HG02870 (cell line): Measurements from ENCODE around the gene RIMS1.
"Not testable (repeated sequence)": the region's sequence is repeated elsewhere in the genome, so short reads cannot be mapped to it uniquely, and the experiment has no call there.

Experiments used
- ATAC-seq: cut with Tn5 transposase; IDR thresholded peaks from one replicate; pipeline ENCODE4 v1.9.1; 2021; ENCODE audit warnings: mild to moderate bottlenecking, moderate library complexity; ENCODE audit not compliant: unreplicated experiment

RIMS1 gene

DNA sequence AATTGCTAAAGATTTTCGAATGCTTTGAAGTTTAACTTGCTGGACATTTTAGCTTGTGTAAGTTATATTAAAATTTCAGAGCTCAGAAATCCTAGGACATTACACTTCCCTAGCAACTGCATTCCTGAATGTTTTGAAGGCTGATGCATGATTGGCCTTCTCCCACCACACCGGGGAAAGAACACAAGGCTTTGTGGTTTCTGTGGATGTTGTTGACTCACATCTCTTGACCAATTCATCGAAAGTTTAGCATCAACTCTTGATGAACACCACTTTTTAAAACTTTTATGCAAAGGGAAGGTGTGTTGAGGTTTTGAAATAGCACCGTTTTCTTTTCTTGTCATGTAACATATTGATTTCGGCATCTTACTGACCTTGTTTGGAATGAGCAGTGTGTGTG, 81.1 kb downstream of the RIMS1 start:
- no peak for ATAC-seq

GRCh38 chr6:71977884-71978283, 91.5 kb downstream of the RIMS1 start:
- no peak for ATAC-seq

- no peak for ATAC-seq
These were observed 93.6 kb downstream of the RIMS1 start for GRCh38 chr6:71979911-71980310.

DNA sequence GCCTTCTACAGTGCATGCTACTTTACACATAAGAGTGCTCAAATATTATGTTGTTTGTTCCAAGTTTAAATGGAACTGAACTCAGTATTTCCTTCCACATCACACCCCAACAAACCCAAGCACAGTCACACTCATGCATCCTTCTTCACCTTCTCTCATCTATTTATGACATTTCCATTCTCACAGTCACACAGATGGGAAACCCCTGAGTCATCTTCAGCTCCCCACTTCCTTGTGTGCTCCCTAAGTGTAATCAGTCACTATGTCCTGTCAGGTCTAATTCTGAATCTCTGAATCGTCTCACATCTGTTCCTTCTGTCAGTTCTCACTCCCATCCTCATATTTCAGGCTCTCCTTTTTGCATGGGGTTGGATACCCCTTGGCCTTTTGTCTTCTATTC, 96.0 kb downstream of the RIMS1 start:
- peak; percentile 95 for ATAC-seq

DNA sequence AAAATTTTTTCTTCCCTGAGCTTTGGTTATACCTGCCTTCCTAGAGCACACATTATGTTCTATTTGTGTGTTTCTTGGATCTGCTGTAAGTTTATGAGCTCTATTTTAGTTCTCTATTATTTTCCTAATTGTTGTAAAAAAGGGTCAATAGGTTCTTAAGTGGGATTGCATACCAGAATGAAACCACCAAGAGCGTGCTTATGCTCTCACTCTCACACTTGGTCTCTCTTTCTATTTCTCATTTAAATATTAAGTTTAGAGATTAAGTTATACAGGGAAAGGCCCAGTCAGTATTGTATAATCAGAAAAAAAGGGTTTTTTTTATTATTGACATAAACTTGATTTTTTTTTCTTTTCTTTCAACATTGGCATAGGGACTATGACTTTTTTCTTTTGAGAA, 96.8 kb downstream of the RIMS1 start:
- ATAC-seq = no peak

- no peak for ATAC-seq
These were observed 108.4 kb downstream of the RIMS1 start for GRCh38 chr6:71994705-71995271.

DNA sequence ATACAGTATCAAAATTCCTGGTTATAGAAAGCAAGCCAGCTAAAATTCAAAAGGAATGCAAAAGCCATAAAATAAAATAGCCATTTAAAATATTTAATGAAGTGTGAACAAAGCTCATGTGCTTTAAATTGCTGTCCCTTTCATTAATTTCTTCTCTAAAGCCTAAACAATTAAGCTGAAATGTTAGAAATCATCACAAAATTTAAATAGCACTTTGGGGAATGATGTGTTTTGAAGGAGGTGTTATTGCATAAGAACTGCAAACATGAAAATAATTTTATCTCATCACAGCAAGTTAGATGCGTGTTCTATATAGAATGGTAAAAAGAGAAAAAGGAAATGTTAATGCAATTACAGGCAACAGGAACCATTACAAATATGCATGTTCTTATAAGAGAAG, 111.0 kb downstream of the RIMS1 start:
- ATAC-seq = no peak

- ATAC-seq = no peak
These were observed 116.1 kb downstream of the RIMS1 start for GRCh38 chr6:72002415-72002814.

DNA sequence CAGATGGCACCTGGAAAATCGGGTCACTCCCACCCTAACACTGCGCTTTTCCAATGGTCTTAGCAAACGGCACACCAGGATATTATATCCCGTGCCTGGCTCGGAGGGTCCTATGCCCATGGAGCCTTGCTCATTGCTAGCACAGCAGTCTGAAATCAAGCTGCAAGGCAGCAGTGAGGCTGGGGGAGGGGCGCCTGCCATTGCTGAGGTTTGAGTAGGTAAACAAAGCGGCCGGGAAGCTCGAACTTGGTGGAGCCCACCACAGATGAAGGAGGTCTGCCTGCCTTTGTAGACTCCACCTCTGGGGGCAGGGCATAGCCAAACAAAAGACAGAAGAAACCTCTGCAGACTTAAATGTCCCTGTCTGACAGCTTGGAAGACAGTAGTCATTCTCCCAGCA, 120.2 kb downstream of the RIMS1 start:
- ATAC-seq = not testable (repeated sequence)

- no peak for ATAC-seq
These were observed 136.5 kb downstream of the RIMS1 start for GRCh38 chr6:72022830-72023229.

DNA sequence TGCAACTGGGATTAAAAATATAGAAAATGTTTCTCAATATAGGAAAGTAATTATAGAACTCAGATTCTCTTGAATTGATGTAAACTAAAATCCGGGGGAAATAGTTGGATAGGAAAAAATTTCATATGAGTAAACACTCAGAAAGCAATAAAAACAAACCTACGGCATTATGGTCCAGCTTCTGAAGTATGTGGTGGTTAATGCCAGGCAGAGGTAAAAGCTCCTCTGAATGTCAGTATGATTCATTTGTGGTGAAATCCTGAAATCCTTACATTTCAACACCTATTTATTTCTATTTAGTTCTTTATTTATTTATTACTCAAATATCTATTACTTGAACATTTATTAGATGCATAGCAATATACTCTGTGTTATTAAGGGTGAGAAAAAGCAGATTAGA, 145.1 kb downstream of the RIMS1 start:
- no peak for ATAC-seq

- ATAC-seq = no peak
These were observed 145.7 kb downstream of the RIMS1 start for GRCh38 chr6:72032086-72032485.

DNA sequence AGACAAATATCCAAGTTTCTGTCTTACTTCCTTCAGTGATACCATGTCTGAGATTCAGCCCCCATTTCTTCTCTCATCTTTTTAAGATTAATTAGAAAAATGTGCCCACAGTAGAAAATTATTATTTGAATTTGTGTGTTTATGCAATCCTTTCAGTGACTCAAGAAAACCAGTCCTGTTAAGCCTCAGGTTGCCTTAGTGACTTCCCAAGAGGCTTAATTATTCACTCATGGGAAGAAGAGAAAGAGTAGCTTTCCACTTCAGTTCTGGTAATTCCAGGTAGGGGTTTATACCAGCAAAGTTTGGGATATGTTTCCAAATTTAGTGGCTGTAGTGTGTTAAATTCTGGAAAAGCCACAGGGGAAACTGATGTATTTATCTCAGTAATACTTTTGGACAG, 149.1 kb downstream of the RIMS1 start:
- ATAC-seq = no peak

DNA sequence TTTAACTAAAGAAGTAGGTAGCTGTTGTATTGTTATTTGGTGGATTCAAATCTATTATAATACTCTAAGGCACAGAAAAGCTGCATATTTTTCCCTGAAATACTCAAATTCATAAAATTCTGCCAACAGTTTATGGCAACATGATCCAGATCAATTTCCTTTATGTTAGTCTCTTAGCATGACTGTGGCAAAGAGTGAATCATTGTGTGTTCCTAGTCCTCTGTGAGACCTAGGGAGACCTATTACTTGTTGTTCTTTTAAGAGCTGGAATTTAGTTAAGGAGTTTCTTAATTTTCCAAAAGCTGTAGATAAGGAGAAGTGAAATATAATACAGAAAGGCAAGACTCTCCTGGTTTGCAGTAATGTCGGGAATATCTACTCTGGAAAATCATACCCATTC, 149.6 kb downstream of the RIMS1 start:
- ATAC-seq = no peak

DNA sequence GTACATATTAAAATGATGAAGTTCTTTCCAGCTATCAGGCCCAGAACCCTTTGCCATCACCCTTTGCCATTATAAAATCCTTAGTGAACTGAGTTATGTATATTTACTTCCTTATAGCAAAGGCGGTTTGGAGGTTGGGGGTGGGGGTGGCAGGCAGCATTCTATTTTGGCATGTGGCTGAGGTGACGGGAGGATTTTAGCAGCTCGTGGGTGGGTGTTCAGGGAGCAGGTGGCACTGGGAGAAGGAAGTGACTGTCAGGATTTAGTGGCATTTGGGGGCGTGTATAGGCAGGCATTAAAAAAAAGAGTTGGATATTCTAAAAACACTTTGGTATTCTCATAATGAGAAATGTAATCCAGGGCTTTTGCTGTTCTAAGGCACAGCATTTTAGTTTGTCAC, 150.7 kb downstream of the RIMS1 start:
- no peak for ATAC-seq

DNA sequence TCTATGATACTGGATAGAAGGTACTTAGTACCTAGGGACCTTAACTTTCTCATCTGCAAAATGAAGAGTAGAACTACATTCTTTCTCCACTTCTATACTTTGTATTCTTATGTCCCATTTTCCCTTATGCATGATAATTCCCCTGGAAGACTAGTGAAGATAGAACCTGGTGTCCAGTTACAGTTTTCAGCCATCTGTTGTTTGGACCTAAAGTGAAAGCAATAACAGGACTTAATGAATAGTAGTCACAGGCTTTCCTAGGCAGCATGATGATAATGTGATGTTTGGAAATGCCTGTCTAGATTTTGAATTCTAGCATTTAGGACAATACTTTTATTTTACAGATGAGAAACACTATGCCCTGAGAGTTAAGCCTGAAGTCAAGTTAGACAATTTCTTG, 153.8 kb downstream of the RIMS1 start:
- no peak for ATAC-seq

GRCh38 chr6:72042088-72042487, 155.7 kb downstream of the RIMS1 start:
- ATAC-seq = no peak

DNA sequence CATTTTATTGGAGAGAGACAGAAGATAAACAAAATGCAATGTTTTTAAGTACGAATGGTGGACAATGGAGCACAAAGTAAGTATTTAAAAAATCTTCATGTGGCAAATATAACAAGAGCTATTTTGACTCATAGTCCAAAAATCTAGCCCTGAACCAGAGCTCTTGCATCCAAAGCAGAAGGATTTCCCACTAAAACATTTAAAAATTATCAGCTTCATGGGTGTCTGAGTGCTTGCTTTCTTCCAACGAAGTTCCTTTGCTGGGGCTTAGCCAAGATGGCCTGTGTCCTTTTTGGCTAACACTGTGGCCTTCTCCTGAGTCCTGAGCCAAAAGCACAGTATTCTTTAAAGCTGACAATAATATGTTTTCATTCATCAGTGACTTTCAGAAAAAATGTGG, 161.7 kb downstream of the RIMS1 start:
- no peak for ATAC-seq

- ATAC-seq = no peak
These were observed 163.0 kb downstream of the RIMS1 start for GRCh38 chr6:72049376-72049775.

- no peak for ATAC-seq
These were observed 174.9 kb downstream of the RIMS1 start for GRCh38 chr6:72061286-72061685.

- no peak for ATAC-seq
These were observed 178.1 kb downstream of the RIMS1 start for GRCh38 chr6:72064399-72064975.

GRCh38 chr6:72078096-72078495, 191.7 kb downstream of the RIMS1 start:
- no peak for ATAC-seq

- ATAC-seq = no peak
These were observed 194.1 kb downstream of the RIMS1 start for GRCh38 chr6:72080260-72080941.
